ENCODE results near the gene PGM2L1.

DNA sequence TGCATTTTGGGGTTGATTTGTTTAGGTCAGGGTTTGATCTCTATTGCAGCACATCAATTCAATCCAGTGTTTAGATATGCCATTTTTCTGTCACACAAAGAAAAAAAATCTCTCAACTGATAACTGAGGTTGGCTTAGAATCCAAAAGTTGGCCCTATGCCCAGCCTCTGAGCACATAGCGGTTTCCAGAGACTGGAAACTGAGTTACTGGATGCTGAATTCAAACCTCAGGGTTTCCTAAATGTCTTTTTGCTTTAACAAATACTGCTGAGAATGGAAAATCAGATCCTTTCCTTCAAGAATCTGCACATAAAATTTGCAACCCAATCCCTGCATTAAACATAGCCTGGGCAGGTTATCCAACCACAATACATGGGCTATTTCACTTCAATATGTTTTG lies 90.8 kb downstream of the PGM2L1 start:
- no peak for TF ChIP-seq TAF1 (conservative IDR thresholded peaks at IDR 0.05)
- TF ChIP-seq, protein P1, sequence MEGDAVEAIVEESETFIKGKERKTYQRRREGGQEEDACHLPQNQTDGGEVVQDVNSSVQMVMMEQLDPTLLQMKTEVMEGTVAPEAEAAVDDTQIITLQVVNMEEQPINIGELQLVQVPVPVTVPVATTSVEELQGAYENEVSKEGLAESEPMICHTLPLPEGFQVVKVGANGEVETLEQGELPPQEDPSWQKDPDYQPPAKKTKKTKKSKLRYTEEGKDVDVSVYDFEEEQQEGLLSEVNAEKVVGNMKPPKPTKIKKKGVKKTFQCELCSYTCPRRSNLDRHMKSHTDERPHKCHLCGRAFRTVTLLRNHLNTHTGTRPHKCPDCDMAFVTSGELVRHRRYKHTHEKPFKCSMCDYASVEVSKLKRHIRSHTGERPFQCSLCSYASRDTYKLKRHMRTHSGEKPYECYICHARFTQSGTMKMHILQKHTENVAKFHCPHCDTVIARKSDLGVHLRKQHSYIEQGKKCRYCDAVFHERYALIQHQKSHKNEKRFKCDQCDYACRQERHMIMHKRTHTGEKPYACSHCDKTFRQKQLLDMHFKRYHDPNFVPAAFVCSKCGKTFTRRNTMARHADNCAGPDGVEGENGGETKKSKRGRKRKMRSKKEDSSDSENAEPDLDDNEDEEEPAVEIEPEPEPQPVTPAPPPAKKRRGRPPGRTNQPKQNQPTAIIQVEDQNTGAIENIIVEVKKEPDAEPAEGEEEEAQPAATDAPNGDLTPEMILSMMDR (IDR thresholded peaks at IDR 0.05; ENCODE audit: low read depth, low read length, missing input control) = no peak

Measured in liver (tissue), 3 donors.